Peyer's patch (tissue), 4 donors: ENCODE data around the gene TMEM178B. TPM values are rescaled to one million over a fixed set of nuclear protein-coding genes. Genes with fewer than 3 reads are reported as not detected.
"Not testable (repeated sequence)": the region's sequence is repeated elsewhere in the genome, so short reads cannot be mapped to it uniquely, and the experiment has no call there.

Experiments
- DNase-seq, 3 donors: peaks; one replicate each; pipeline ENCODE4 v3.0.0-alpha.2; 2017 to 2019
- H3K27ac ChIP-seq, 4 donors: fragments of 200-600 bp; sonication (generic); one replicate each; pipeline ENCODE4 v1.5.1; 2016 to 2019
- H3K27me3 ChIP-seq, 2 donors: fragments of 200-600 bp; sonication (generic); one replicate each; pipeline ENCODE4 v1.5.1; 2019
- H3K36me3 ChIP-seq, 3 donors: fragments of 200-600 bp; sonication (generic); one replicate each; pipeline ENCODE4 v1.5.1; 2016 to 2019
- H3K4me1 ChIP-seq, 4 donors: fragments of 200-600 bp; sonication (generic); one replicate each; pipeline ENCODE4 v1.5.1; 2016 to 2019
- H3K4me3 ChIP-seq, 4 donors: fragments of 200-600 bp; sonication (generic); 1 replicate in 3 of 4; 2 replicates in 1 of 4; pipeline ENCODE4 v1.5.1; 2016 to 2019; ENCODE audit warnings: mild to moderate bottlenecking in 1 of 4
- H3K9me3 ChIP-seq, 4 donors: fragments of 200-600 bp; sonication (generic); one replicate each; pipeline ENCODE4 v1.5.1; 2016 to 2019; ENCODE audit warnings: mild to moderate bottlenecking in 1 of 4
- POLR2A ChIP-seq, 2 donors: fragments of 450-650 bp; IDR thresholded peaks; one replicate each; pipeline ENCODE4 v1.5.1; 2017; ENCODE audit warnings: antibody characterized with exemption in 2 of 2, mild to moderate bottlenecking in 2 of 2, moderate library complexity in 2 of 2
- total RNA-seq, 4 donors: library from RNA; depleted of rRNA; stranded (reverse); fragments of >200 nt; gene quantifications; one replicate each; pipeline ENCODE4 v1.1.0, GENCODE V29; 2016
- TF ChIP-seq, protein P1 (sequence below), 6 experiments: fragments of 450-650 bp in 4 of 6; fragments of 200-600 bp in 2 of 6; sonication (generic) in 1 of 6; IDR thresholded peaks; one replicate each; pipeline ENCODE4 v1.5.1; 2017 to 2019; ENCODE audit warnings: antibody characterized with exemption in 6 of 6, mild to moderate bottlenecking in 3 of 6, moderate library complexity in 1 of 6

The TMEM178B gene
- total RNA-seq, 4 donors from 2014 or later = under 0.01 to 0.66 (median 0.13) TPM; not detected in 1

DNA sequence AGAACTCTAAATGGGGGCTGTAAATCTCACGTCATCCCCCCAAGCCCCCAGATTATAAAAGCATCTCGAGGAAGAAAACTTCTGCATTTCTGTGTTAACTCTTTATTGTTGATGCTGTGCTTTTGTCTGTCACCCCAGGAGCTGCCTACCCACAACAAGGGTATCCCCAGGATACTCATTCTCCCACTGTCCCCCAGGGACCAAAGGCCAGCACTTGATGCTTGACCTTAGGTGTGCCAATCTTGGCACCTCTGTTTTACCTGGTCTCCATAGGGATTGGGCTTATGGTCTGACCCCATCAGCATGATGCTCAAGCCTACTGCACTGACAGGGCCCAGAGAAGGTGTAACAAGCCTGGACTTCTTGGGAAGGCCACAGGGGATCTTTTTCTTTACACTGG is 251.4 kb downstream of the TMEM178B start:
- no peak for TF ChIP-seq POLR2A (IDR thresholded peaks at IDR 0.05)
- TF ChIP-seq, protein P1, sequence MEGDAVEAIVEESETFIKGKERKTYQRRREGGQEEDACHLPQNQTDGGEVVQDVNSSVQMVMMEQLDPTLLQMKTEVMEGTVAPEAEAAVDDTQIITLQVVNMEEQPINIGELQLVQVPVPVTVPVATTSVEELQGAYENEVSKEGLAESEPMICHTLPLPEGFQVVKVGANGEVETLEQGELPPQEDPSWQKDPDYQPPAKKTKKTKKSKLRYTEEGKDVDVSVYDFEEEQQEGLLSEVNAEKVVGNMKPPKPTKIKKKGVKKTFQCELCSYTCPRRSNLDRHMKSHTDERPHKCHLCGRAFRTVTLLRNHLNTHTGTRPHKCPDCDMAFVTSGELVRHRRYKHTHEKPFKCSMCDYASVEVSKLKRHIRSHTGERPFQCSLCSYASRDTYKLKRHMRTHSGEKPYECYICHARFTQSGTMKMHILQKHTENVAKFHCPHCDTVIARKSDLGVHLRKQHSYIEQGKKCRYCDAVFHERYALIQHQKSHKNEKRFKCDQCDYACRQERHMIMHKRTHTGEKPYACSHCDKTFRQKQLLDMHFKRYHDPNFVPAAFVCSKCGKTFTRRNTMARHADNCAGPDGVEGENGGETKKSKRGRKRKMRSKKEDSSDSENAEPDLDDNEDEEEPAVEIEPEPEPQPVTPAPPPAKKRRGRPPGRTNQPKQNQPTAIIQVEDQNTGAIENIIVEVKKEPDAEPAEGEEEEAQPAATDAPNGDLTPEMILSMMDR (IDR thresholded peaks at IDR 0.05) = no peak
- Histone ChIP-seq H3K9me3 (no peaks in the 10 kb centered on the region), H3K27ac (no peak overlapping the region), H3K4me3 (no peak overlapping the region), H3K4me1 (no peaks in the 10 kb centered on the region), H3K27me3 (no peaks in the 10 kb centered on the region), H3K36me3 (no peaks in the 10 kb centered on the region)
- DNase-seq = no peak

- Histone ChIP-seq H3K27me3 (no peaks in the 10 kb centered on the region), H3K27ac (no peak overlapping the region), H3K9me3 (no peaks in the 10 kb centered on the region), H3K4me3 (no peak overlapping the region), H3K4me1 (no peaks in the 10 kb centered on the region), H3K36me3 (no peaks in the 10 kb centered on the region)
- TF ChIP-seq, protein P1 (IDR thresholded peaks at IDR 0.05) = no peak
- TF ChIP-seq POLR2A (IDR thresholded peaks at IDR 0.05) = no peak
- DNase-seq = no peak
Measured at GRCh38 chr7:141328290-141328689, 254.4 kb downstream of the TMEM178B start.

DNA sequence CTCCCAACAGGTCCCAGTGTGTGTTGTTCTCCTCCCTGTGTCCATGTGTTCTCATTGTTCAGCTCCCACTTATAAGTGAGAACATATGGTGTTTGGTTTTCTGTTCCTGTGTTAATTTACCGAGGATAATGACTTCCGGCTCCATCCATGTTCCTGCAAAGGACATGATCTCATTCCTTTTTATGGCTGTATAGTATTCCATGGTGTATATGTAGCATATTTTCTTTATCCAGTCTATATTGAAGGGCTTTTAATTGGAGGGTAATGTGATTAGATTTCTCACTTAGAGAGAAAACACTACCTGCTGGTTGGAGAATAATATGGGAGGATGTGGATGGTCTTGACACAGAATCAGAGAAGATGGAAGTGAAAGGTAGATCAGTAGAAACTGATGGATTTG is 256.4 kb downstream of the TMEM178B start:
- H3K4me1 ChIP-seq, H3K27me3 ChIP-seq, H3K4me3 ChIP-seq, DNase-seq, H3K36me3 ChIP-seq, H3K27ac ChIP-seq, H3K9me3 ChIP-seq: not testable (repeated sequence)

DNA sequence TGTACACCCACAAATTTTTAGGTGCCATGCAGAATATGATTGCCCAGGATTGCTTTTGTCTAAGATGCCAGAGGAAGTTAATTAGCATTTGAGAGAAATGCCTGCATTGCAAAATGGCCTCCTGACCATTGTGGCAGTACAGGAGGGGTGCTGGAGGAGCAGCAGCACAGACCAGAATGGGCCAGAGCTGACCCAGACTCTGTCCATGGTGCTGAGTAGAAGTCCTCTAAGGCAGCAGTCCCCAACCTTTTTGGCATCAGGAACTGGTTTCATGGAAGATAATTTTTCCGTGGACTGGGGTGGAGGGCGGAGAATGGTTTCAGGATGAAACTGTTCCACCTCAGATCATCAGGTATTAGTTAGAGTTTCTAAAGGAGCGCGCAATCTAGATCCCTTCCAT is 259.6 kb downstream of the TMEM178B start:
- Histone ChIP-seq H3K9me3 (no peaks in the 10 kb centered on the region), H3K27ac (no peak overlapping the region), H3K4me3 (no peak overlapping the region), H3K4me1 (no peaks in the 10 kb centered on the region), H3K36me3 (no peaks in the 10 kb centered on the region), H3K27me3 (no peaks in the 10 kb centered on the region)
- no peak for TF ChIP-seq POLR2A (IDR thresholded peaks at IDR 0.05)
- TF ChIP-seq, protein P1 (IDR thresholded peaks at IDR 0.05) = no peak
- no peak for DNase-seq

DNA sequence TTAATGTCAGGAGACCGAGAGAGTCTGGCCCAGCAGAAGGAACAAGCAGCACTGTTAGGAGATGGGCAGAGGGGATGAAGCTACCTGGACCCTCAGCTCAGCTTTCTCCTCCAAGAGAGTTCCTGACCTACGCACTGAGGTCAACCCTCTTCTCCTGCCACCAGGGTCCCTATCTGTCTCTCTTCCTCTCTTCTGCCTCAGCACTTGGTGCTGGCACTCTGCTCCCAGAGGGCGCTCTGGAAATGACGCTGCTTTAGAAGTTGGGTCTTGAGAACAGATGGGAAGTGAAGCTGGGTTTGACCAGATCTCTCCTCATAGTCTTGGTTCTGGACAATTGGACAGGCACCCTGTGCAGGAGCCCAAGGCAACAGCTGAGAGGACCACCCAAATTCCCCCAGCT is 261.3 kb downstream of the TMEM178B start:
- Histone ChIP-seq H3K27ac (no peak overlapping the region), H3K4me3 (no peak overlapping the region), H3K9me3 (no peaks in the 10 kb centered on the region), H3K27me3 (no peaks in the 10 kb centered on the region), H3K36me3 (no peaks in the 10 kb centered on the region), H3K4me1 (no peaks in the 10 kb centered on the region)
- no peak for DNase-seq
- no peak for TF ChIP-seq POLR2A (IDR thresholded peaks at IDR 0.05)
- TF ChIP-seq, protein P1 (IDR thresholded peaks at IDR 0.05) = no peak

DNA sequence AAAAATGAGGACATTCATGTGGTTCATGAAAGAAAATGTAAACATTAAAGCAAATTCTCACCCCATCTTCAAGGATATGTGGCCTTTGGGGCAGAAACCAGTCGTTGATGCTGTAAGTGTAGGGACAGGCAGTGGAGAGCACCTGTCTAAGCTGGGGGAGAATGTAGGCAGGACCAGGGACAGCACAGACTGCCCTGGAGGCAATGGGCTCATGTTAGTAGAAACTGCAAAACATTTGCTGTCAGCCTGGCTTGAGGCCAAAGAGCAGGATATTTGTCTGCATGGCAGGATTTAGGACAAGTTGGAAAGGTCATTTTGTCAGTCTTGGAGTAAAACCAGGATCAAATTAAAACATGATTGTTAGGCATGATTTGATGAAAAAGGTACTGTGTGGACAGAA is 265.7 kb downstream of the TMEM178B start:
- H3K27me3 ChIP-seq = no peaks in the 10 kb centered on the region
- TF ChIP-seq POLR2A (IDR thresholded peaks at IDR 0.05) = no peak
- TF ChIP-seq, protein P1 (IDR thresholded peaks at IDR 0.05) = no peak
- no peak for DNase-seq

More for the DNA sequence above, 265.7 kb downstream of the TMEM178B start:
- Histone ChIP-seq H3K4me3 (no peak overlapping the region), H3K9me3 (no peaks in the 10 kb centered on the region), H3K36me3 (no peaks in the 10 kb centered on the region), H3K27ac (no peak overlapping the region), H3K4me1 (no peaks in the 10 kb centered on the region)
